ENCODE data around the gene GCNT2.
"Not testable (repeated sequence)": the region's sequence is repeated elsewhere in the genome, so short reads cannot be mapped to it uniquely, and the experiment has no call there.

The GCNT2 gene

DNA sequence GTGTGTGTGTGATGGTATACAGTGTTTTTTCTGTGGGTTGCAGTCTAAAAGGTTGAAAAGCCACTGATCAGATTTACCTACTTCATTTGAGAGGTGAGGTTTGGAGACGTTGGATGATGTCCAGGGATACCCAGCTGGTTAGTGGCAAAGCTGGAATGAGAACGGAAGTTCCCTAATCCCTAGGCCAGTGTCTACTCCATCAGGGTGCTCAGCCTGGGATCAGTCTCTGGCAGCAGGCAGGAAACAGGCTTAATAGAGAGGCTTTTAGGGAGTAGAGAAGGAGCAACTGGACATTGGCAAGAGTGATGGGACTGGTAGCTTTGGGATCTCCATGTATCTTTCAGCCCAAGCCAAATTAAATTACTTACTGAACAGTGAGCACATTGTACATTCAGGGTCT is 92.6 kb downstream of the GCNT2 start:
- DNase-seq = no peak

DNA sequence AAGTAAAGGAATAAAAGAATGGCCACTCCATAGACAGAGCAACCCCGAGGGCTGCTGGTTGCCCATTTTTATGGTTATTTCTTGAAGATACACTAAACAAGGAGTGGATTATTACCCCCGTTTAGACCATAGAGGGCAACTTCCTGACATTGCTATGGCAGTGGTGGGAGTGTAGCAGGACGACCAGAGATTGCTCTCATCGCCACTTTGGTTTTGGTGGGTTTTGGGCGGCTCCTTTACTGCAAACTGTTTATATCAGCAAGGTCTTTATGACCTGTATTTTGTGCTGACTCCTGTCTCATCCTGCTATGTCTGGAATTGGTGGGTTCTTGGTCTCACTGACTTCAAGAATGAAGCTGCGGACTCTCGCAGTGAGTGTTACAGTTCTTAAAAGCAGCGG is 94.5 kb downstream of the GCNT2 start:
- DNase-seq = no peak

DNA sequence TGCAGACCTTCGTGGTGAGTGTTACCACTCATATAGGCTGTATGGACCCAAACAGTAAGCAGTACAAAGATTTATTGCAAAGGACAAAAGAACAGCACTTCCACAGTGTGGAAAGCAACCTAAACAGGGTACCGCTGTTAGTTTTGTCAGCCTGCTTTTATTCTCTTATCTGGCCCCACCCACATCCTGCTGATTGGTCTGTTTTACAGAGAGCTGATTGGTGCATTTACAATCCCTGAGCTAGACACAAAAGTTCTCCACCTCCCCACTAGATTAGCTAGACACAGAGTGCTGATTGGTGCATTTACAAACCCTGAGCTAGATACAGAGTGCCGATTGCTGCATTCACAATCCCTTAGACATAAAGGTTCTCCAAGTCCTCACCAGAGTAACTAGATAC is 95.1 kb downstream of the GCNT2 start:
- DNase-seq = not testable (repeated sequence)

DNA sequence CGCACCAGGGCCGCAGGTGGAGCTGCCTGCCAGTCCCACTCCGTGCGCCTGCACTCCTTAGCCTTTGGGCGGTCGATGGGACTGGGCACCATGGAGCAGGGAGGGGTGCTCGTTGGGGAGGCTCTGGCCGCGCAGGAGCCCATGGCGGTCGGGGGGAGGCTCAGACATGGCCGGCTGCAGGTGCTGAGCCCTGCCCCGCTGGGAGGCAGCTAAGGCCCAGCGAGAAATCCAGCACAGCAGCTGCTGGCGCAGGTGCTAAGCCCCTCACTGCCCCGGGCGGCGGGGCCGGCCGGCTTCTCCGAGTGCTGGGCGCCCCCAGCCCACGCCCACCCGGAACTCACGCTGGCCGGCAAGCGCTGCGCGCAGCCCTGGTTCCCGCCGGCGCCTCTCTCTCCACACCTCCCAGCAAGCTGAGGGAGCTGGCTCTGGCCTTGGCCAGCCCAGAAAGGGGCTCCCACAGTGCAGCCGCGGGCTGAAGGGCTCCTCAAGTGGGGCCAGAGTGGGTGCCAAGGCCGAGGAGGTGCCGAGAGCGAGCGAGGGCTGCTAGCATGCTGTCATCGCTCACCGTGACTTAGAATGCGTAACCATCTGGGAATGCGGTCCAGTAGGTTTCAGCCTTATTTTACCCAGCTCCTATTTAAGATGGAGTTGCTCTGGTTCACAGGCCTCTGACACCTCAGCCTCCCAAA is 96.0 kb downstream of the GCNT2 start:
- no peak for DNase-seq

DNA sequence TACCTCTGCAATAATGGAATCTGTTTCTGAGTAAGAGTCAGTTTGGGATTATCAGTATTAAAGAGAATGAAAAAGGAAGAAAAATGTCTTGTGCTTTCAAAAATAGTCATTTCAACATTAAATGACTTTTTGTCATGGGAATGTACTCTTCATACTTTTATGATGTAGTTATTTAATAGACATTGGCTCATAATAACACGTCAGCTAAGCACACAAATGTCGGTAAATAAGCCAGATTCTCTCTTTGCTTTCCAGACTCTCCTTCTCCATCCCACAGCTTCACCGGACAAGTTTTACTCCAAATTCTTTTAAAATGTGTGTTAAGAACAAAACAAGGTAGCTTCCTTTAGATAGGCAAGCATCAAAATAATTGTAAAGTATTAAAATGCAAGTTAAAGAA is 97.3 kb downstream of the GCNT2 start:
- no peak for DNase-seq

DNA sequence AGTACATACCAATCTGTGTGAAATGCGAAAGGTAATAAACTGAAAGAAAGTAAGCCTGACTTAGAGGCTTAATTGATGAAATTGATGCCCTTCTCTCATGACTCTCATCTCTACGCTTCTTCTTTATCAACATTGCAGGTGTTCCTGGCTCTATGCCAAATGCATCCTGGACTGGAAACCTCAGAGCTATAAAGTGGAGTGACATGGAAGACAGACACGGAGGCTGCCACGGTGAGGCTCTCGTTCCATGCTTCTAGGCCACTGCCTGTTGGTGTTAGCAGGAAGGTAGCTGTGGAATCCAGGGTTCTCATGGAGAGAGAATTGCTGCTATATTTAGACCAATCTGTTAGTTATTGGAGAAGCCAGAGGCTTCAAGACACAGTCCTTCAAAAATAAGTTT is 100.1 kb downstream of the GCNT2 start:
- DNase-seq = no peak

DNA sequence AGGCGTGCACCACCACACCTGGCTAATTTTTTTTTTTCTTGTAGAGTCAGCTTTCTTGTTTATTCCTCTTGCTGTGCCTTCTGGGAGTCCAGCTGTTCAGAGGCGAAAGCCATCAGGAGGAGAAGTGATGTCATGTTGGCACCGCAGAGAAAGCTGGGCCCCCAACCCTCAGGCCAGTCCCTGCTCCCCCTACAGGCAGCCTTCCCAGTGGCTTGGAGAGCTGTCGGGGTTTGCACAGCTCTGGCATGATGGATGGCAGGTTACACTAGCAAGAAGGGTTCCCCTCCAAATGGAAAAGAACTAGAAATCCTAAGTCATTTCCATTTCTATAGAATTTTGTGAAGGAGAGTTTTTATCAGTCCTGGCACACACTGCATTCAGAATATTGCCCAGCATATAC is 100.7 kb downstream of the GCNT2 start:
- no peak for DNase-seq

DNA sequence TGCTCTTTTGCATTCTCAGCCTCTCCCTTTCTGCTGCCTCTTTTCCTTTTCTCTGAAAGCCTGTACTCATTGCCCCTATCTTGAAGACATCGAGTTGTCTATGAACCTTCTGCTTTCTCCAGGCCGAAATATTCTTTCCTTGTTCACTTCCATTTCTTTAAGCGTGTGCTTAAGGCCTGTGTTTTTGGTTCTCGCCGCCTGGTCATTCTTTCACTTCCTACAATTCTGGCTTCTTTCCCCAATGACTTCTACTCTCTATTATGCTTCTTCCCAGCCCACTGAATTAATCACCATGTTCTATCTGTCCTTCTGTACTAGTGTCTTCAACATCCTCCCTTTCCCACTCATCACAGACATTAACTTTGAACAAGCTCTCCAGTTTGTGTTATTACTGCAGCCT is 103.7 kb downstream of the GCNT2 start:
- no peak for DNase-seq

DNA sequence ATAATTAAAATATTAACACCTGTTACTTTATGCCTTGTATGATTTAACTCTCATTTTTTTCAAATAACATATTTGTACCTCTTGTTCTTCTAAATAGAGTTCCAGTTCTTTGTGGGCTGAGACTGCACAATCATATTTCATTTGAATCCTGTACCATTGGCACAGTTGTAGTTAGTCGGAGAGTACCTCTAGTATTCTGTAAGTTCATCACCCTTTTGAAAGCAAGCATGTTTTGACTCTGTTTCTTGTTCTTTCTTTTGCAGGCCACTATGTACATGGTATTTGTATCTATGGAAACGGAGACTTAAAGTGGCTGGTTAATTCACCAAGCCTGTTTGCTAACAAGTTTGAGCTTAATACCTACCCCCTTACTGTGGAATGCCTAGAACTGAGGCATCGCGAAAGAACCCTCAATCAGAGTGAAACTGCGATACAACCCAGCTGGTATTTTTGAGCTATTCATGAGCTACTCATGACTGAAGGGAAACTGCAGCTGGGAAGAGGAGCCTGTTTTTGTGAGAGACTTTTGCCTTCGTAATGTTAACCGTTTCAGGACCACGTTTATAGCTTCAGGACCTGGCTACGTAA is 105.1 kb downstream of the GCNT2 start:
- DNase-seq = no peak

DNA sequence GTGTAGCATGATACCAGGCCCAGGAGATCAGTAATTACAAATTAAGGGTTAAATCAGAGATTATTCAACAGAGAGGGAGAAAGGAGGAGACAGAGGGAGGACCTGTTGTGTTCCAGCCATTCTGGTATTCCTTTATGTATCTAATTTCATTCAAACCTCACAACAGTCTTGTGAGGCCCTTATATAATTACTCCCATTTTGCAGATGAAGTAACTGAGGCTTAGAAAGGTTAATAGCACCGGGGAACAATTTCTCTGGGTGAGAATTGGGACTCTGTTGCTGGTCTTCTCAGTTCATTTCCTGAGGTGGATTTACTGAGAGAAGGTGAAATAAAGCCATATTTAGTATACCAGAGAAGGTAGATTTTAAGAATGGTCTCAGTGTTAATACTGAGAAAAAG is 106.6 kb downstream of the GCNT2 start:
- DNase-seq = no peak

DNA sequence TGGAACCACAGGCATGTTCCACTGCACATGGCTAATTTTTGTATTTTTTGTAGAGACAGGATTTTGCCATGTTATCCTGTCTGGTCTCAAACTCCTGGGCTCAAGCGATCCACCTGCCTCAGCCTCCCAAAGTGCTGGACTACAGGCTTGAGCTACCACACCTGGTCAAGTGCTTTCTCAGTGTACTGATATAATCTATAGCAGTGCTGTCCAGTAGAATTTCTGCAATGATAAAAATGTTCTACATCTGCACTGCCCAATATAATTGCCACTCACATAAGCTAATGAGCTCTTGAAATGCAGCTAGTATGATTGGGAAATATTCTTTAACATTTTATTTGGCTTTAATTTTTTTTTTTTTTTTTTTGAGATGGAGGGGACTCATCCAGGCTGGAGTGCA is 109.0 kb downstream of the GCNT2 start:
- no peak for DNase-seq

DNA sequence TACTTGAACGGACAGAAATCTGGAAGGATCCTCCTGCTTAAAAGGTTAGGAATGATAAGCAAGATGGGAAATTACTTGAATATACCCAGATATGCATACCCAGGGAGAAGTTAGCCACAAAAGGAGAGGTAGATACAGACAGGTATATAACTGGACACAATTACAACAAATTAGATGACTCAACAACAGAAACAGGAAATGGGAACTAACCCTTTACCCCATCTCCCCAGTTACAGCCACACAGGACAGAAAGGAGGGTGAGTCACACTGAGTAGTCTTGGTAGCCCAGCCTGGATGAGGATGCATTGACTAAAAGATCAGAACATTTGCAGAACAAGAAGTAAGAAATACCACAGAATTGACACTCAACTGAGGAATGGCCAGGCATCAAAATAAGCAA is 112.1 kb downstream of the GCNT2 start:
- peak in 1 of 5 donors; percentile 37 for DNase-seq

DNA sequence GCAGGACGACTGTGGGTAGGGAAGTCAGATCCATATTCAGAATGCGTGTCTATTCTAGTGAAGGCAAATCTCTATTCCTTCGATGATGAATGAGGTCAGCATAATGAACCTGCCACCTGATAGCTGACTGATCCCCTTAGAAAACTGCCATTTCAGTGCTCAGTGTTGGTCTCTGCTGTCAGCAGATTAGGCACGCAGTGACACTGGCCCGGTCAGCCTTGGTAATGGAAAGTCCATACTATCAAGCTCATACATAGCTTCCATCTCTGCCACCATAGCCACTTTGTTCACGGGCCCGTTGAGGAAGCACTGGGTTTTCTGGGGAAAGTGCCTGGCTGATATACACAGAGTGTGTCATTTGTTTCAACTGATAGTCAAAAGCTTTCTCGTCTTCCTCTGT is 119.3 kb downstream of the GCNT2 start:
- no peak for DNase-seq

DNA sequence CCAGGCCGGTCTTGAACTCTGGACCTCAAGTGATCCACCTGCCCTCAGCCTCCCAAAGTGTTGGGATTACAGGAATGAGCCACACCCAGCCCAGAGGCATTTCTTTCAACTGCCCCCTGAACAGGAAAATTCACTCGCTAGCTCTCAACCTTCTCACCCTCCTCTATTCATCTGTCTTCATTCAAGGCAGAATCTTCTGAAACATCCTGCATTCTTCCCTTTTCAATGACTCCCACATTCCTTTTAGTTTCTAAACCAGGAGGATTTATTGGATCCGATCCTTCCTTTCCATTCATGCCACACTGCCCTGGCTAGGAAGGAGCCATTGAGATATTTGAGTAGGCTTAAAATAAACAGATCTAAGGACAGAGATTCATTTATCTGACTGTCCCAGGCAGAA is 120.4 kb downstream of the GCNT2 start:
- DNase-seq = no peak

DNA sequence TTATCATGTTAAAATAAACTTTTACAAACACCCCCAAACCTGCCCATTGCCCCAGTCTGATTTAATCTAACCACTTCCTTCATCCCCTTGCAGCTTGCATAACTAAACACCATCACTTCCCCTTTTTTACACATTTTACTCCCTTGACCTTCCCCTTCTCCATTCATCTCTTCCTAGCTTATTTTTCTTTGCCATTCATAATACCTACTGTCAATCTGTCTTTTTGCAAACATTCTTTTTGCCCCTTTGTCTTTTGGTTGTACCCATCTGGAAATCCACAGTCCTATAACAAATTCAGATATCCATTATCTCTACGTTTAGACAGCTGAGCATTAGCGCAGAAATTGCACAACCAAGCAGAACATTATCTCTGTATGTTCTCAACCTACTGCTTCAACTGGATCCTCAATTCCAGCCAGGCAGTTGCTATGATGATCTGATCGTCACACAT is 122.1 kb downstream of the GCNT2 start:
- DNase-seq = no peak

DNA sequence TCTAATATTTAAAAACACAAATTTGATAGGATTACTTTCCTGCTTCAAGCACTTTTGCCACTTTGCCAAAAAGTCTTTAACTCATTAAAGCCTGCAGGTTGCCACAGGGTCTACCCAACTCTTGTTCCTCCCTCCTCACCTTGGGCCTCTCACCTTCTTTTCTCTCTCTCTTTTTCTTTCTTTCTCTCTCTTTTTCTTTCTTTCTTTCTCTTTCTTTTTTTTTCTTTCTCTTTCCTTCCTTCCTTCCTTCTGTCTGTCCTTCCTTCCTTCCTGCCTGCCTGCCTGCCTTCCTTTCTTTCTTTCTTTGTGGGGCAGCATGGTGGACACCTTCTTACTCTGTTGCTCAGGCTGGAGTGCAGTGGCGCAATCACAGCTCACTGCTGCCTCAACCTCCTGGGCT is 123.1 kb downstream of the GCNT2 start:
- DNase-seq = no peak

DNA sequence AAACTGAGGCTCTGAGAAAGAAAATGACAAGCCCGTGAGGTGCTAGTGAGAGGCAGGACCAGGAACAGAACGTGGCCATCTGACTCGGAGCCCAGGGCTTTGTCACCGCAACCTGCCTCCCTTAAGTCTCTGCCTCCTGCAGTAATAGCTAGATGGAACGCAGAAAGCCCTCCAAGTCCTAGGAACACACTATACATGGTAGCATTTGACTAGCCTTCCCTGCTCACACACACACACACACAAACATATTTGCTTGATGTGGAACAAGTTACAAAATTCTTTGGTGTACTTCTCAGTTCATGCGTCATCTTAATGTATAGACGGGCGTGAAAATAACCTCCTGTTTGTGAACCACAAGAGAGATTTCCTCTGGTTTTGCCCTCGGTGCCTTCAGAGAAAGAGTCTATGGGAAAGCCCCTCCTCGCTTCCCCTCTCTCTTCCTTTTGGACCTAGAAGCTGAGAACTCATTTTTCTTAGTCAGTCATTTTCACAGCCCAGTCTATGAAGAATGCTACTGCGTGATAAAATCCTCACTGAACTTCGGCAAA is 134.4 kb downstream of the GCNT2 start:
- DNase-seq = peak in 1 of 5 donors; percentile 70

DNA sequence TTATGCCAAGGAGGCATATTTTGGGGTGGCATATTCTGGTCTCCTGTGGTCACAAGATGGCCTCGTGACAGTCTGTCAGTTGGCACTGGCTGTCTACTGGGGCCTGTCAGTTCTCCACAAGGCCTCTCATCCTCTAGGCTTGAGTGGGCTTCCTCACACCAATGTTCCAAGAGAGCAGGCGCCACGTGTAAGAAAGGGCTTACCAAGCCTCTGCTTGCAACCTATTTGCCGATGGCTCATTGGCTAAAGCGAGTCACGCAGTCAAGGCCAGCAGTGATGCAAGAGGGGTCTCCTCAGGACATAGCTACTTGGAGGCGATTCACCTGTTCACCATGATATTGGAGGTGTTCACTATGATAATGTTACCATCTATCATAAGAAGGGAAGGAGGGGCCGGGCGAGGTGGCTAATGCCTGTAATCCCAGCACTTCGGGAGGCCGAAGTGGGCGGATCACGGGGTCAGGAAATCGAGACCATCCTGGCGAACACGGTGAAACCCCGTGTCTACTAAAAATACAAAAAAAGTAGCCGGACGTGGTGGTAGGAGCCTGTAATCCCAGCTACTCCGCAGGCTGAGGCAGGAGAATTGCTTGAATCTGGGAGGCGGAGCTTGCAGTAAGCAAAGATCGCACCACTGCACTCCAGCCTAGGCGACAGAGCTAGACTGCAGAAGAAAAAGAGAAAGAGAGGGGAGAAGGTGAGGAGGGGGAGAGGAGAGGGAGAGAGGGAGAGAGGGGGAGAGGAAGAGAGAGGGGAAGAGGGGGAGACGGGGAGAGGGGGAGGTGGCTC is 138.0 kb downstream of the GCNT2 start:
- DNase-seq = no peak

DNA sequence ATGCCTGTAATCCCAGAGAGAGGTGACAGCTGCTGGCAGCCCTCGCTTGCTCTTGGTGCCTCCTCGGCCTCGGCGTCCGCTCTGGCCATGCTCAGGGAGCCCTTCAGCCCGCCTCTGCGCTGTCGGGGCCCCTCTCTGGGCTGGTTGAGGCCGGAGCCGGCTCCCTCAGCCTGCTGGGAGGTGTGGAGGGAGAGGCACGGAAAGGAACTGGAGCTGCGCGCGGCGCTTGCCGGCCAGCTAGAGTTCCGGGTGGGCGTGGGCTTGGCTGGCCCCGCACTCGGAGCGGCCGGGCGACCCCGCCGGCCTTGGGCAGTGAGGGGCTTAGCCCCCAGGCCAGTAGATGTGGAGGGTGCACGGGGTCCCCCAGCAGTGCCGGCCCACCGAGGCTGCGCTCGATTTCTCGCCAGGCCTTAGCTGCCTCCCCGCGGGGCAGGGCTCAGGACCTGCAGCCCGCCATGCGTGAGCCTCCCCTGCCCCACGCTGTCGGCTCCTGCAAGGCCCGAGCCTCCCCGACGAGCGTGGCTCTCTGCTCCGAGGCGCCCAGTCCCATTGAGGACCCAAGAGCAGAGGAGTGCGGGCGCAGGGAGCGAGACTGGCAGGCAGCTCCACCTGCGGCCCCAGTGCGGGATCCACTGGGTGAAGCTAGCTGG is 138.7 kb downstream of the GCNT2 start:
- no peak for DNase-seq

DNA sequence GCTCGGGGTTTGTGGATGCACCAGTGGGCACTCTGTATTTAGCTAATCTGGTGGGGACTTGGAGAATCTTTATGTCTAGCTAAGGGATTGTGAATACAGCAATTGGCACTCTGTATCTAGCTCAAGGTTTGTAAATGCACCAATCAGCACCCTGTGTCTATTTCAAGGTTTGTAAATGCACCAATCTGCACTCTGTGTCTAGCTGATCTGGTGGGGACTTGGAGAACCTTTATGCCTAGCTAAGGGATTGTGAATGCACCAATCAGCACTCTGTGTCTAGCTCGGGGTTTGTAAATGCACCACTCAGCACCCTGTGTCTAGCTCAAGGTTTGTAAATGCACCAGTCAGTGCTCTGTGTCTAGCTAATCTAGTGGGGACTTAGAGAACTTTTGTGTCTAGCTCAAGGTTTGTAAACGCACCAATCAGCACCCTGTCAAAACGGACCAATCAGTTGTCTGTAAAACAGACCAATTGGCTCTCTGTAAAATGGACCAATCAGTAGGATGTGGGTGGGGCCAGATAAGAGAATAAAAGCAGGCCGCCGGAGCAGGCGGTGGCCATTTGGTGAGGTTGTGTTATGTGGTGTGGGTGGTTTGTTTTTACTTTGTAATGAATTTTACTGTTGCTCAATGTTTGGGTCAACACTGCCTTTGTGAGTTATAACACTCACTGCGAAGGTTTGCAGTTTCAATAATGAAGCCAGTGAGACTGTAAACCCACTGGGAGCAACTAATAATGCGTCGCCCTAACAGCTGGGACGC is 139.5 kb downstream of the GCNT2 start:
- DNase-seq = not testable (repeated sequence)

DNA sequence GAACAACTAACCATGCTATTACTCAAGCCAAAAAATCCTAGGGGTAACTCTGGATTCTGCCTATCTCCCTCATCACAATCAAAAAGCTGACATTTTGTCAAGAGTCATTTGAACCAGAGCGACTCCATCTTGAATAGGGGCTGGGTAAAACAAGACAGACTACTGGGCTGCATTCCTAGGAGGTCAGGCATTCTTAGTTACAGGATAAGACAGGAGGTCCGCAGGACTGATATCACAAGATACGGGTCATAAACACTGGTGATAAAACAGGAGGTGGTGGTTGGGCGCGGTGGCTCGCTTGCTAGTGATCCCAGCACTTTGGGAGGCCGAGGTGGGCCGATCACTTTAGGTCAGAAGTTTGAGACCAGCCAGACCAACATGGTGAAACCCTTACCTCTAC is 141.1 kb downstream of the GCNT2 start:
- no peak for DNase-seq

DNA sequence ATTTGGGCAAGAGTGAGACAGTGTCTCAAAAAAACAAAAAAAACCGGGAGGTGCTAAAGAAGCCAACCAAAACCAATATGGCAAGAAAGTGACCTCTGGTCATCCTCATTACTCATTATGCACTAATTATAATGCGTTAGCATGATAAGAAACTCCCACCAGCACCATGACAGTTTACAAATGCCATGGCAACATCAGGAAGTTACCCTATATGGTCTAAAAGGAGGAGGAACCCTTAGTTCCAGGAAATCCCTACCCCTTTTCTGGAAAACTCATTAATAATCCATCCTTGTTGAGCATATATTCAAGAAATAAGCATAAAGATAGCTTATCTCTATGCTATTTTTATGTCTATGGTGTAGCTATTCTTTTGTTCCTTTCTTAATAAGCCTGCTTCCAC is 141.6 kb downstream of the GCNT2 start:
- DNase-seq = no peak

Data from T-helper 1 cell (primary cell).